T-helper 1 cell treated with Interleukin-12 subunit alpha and Interleukin-12 subunit beta and Interleukin-4 antibody, amounts not matched to agents 30 ng/mL and 1 ng/mL, for 36 hours (primary cell): ENCODE measurements around the gene PPP4R3B. TPM values are rescaled to one million over a fixed set of nuclear protein-coding genes. Genes with fewer than 3 reads are reported as not detected.
"Not testable (repeated sequence)": the region's sequence is repeated elsewhere in the genome, so short reads cannot be mapped to it uniquely, and the experiment has no call there.

ENCODE experiments used
- intact Hi-C: fragments of 100-400 bp; cut with micrococcal nuclease; formaldehyde crosslinking; loops from one replicate; pipeline ENCODE4 v1.15.1; 2024
- total RNA-seq: library from RNA; stranded (reverse); gene quantifications from 2 replicates; pipeline ENCODE4 v1.2.3, GENCODE V29; 2022

Gene PPP4R3B
- total RNA-seq, 1 donor from 2014 or later: 90.7 TPM

- intact Hi-C loops: not testable (repeated sequence)
Measured at GRCh38 chr2:55596795-55597194, 20.6 kb downstream of the PPP4R3B start.

GRCh38 chr2:55595536-55595935 lies 21.9 kb downstream of the PPP4R3B start:
- intact Hi-C loops: no loop called here

- intact Hi-C loops: no loop called here
Measured at GRCh38 chr2:55592130-55592529, 25.3 kb downstream of the PPP4R3B start.

GRCh38 chr2:55590810-55591440 lies 26.5 kb downstream of the PPP4R3B start:
- intact Hi-C loops: loop anchor here (1.0 to 2.0 kb wide), 2 partner anchors 26 to 72 kb away; partner anchors contain the start of genes CFAP36 and PPP4R3B

GRCh38 chr2:55585451-55586080 lies 31.9 kb downstream of the PPP4R3B start:
- intact Hi-C loops: loop anchor here (1.0 kb wide), 1 partner anchor 66 kb away; the partner anchor contains the start of gene CFAP36

- intact Hi-C loops: loop anchor here (2.0 kb wide), 1 partner anchor 35 kb away; the partner anchor contains the start of gene PPP4R3B
Measured at GRCh38 chr2:55581874-55582547, 35.4 kb downstream of the PPP4R3B start.

- intact Hi-C loops: loop anchor here (2.0 kb wide), 1 partner anchor 35 kb away; the partner anchor contains the start of gene PPP4R3B
Measured at GRCh38 chr2:55581435-55581834, 36.0 kb downstream of the PPP4R3B start.

- intact Hi-C loops: not testable (repeated sequence)
Measured at GRCh38 chr2:55569002-55569401, 48.4 kb downstream of the PPP4R3B start.

GRCh38 chr2:55567298-55567697 lies 50.1 kb downstream of the PPP4R3B start:
- intact Hi-C loops: no loop called here

- intact Hi-C loops: no loop called here
Measured at GRCh38 chr2:55565613-55566012, 51.8 kb downstream of the PPP4R3B start.

GRCh38 chr2:55560855-55561254 lies 56.6 kb downstream of the PPP4R3B start:
- intact Hi-C loops: no loop called here

GRCh38 chr2:55556809-55557208 lies 60.6 kb downstream of the PPP4R3B start:
- intact Hi-C loops: no loop called here

GRCh38 chr2:55555977-55556376 lies 61.4 kb downstream of the PPP4R3B start:
- intact Hi-C loops: no loop called here

GRCh38 chr2:55553321-55553720 lies 64.1 kb downstream of the PPP4R3B start:
- intact Hi-C loops: no loop called here

- intact Hi-C loops: no loop called here
Measured at GRCh38 chr2:55550368-55551102, 66.9 kb downstream of the PPP4R3B start.

GRCh38 chr2:55547679-55548078 lies 69.7 kb downstream of the PPP4R3B start:
- intact Hi-C loops: not testable (repeated sequence)

GRCh38 chr2:55547001-55547400 lies 70.4 kb downstream of the PPP4R3B start:
- intact Hi-C loops: no loop called here

- intact Hi-C loops: loop anchor here (1.0 kb wide), 1 partner anchor 11 kb away; the partner anchor contains the start of gene CFAP36
Measured at GRCh38 chr2:55530539-55531081, 86.8 kb downstream of the PPP4R3B start.

GRCh38 chr2:55526174-55526573 lies 91.2 kb downstream of the PPP4R3B start:
- intact Hi-C loops: no loop called here

GRCh38 chr2:55524884-55525437 lies 92.5 kb downstream of the PPP4R3B start:
- intact Hi-C loops: no loop called here
